HG02973 (cell line): ENCODE data around the gene GOT1.
A peak's percentile ranks its signal among the peaks of the same experiment; 100 is the strongest.

Experiments
- ATAC-seq: cut with Tn5 transposase; IDR thresholded peaks from one replicate; pipeline ENCODE4 v1.9.1; 2021; ENCODE audit warnings: moderate library complexity; ENCODE audit not compliant: unreplicated experiment

GOT1 gene

DNA sequence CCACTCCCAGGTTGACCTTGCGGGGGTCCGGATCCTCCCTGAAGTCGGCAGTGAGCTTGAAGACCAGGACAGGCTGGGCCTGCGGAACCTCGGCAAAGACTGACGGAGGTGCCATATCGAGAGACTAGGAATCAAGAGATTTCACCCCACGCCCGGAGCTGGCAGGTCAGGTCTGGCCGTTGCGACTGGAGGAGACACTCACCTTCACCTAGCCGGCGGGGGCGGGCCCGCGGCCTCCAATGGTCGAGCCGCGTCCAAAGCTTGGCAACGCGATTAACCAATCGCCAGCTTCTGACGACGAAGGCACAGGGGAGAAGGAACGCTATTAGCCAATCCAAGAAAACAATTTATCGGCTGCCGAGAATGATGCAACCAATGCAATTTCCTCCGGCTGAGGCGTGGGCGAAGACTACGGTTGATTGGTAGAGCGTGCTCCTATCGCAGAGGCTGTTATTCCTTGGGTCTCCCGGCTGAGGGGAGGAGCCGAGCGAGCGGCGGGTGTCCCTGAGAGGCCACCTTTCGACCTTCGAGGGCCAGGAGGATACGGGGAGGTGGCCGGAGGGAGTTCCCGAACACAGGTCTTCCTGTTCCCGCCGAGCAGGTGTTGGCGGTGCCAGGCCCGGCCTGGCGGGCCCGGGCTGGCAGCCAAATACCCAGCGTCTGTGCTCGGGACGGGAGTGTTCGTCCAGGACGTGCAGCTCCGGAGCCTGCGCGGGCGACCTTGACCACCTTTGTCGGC, at the start of gene GOT1:
Gene GOT1 (minus strand): TSS at position 174 of the 739 bp plus-strand sequence. CDS start 59 bp downstream, at position 115.
- ATAC-seq, result peak; percentile 96

DNA sequence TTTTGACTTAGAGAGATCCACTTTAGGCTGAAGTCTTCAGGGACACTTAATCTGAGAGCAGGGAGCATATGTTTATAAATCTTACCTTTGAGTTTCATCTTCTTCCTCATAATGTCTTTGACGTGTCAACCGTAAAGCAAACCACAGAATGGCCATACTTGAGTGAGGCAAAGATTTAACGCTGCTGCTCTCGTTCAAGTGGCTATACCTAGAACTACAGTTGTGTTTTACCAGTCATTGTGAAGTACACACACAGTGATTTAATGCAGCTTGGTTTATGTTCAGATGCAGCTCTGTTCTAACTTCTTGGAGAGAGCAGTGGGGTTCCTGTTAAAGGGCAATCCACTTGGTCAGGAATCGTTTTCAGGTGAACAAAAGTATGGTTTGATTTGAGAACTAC, 39.9 kb upstream of the GOT1 start:
- ATAC-seq, result no peak

DNA sequence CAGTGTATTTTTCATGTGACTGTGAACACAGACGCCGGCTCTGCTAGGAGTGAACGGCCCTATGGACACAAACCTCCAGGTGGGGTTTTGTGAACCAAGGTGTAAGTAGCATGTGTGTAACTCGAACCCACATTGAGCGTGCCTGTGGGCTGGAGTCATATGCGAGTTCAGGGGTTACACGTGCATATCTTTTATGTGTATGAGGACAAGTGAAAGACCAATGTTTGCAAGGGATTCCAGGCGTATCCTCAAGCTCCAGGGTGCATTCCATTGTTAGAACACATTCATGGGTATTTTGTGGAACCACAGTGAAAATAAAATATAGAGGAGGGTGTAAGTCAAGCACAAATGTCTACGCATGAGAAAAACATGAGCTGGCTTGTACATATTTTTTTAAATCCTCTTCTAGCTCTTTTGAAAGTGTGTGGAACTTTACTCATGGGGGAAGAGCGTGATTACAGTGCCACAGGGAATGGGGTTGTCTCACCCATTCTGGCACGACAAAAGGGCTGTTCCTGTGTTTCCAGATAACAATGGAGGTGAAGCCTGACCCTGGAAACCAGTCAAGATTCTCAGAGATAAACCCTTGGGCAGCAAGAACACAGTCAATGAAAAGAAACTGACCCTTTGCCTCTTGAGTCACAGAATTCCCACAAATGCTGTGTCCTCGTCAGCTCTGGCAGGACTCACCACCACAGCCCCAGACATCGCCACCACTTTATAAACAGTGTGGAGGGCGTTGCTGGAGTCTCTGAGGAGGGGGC, 37.0 kb upstream of the GOT1 start:
- no peak for ATAC-seq

DNA sequence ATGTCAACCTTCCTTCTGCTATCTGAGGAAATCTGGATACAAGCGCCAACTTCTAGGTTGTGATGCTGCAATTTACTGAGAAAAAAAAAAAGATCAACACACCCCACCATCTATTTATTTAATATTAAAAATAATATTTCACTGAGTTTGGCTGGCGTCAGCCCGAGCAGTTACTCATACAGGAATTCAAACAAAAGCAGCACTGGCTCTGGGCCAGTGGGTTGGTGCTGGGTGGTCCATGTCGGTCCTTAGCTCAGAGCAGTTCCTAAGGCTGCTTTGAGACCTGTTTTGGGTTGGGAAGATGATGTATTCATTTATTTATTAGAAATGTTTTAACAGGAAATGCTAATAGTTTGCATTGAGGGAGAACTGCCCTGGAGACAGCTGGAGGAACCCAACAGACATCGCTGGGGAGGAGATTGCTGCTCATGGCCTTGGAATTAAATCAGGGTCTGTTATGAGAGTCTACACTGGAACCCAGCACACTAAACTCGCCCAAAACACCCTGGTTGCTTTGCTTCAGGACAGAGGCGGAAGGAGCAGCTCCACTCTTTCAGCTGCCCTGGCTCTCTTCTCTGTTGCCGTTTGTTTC, 36.3 kb upstream of the GOT1 start:
- no peak for ATAC-seq

DNA sequence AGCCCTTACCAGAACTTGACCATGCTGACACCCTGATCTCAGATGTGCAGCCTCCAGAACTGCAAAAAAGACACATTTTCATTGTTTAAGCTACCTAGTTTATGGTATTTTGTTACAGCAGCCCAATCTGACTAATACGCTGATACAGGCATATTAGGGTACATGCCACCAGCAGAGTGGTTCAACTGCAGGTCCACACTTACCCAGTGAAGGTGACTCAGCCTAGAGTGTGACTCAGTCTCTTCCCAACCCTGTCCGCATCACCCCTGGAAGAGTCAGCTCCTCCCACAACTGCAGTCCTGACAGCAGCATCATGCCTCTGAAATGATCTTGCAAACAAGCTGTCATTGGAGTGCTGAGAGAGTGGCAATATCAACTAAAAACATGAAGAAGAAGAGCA, 30.8 kb upstream of the GOT1 start:
- no peak for ATAC-seq

DNA sequence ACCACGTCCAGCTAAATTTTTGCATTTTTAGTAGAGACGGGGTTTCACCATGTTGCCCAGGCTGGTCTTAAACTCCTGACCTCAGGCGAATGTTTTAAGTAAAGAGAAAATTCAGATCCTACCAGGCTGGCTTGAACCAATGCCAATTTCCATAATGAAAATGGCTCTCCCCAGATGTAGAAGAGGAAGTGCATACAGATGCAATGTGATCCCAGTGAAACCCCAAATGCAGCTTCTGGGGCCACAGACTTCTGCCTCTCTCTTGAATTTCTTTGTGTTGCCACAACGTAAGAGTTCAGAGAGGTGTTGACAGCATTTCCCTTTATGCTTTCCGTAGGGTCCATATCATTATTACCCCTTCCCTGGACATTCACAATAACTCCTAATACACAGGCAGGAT, 29.6 kb upstream of the GOT1 start:
- ATAC-seq, result no peak

DNA sequence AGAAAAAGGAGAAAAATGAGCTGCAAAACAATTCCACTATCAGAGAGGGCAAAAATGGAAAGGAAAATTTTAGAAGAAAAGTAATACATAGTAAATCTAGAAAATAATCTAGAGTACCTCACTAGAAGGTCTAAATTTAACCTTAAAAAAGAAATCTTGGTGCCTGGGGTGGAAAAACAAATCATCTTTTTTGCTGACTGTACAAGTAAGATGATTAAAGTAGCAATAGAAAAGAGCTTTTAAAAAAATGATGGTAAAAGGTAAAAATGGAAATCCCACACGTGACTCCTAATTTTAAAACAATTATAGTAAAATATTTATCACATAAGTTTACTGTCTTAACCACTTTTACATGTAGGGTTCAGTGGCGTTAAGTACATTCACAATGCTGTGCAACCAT, 28.8 kb upstream of the GOT1 start:
- no peak for ATAC-seq

DNA sequence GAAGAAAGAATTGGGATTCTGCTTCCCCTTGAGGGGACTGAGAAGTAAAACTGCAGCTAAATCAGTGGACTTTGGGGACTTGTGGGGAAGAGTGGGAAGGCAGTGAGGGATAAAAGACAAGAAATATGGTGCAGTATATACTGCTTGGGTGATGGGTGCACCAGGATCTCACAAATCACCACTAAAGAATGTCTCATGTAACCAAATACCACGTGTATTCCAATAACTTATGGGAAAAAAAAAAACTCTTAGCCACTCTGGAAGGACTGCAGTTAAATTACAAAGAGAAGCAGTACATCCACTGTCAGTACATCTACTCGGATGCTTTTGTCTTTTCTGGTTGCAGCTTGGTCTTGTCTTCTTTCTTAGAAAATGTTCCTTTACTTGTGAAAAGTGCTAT, 27.4 kb upstream of the GOT1 start:
- ATAC-seq, result no peak

DNA sequence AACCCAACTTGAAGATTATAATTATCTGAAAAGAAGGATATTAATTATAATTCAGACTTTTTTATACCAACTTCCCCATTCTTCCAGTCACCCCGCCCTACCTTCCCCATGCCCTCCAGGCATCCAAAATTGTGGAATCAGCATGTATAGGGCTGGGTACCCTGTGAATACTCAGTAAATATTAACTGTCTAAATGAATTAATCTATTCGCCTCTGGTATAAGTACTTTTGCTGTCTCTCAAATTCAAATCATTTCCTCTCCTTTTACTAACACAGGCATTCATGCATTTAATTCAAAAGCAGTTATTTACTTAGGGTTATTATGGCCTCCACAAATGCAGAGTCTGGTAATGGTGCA, 26.5 kb upstream of the GOT1 start:
- ATAC-seq, result no peak

DNA sequence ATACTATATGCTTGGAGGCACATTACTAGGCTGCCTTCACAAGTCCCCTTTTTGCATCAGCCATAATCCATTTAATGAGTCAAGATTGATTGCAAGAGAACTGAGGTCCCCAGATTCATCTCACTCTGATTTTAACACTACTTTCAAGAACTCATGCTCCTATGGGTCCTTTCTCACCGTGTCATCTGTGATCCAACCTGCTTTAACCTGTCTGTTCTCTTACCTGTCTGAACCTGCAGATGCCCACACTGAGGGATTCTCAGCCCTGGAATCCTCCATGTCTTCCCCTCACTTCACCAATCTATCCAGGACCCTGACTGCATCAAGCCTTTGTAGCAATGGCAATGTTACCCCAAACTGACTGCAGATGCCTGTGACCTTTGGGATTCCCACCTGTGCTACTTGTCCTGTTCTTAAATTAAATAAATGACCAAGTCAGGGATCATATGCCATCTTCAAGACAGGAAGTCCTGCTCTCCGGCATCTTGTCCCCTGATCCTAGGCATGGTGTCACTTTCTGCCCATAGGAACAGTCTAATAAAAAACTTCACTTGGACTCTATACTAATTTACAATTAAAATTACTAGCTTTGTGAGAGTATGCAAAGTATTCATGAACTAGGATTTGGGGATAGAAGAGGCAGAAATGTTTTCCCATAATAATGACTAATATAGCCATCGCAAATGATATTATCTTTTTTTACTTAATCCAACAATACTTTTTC, 25.9 kb upstream of the GOT1 start:
- no peak for ATAC-seq

DNA sequence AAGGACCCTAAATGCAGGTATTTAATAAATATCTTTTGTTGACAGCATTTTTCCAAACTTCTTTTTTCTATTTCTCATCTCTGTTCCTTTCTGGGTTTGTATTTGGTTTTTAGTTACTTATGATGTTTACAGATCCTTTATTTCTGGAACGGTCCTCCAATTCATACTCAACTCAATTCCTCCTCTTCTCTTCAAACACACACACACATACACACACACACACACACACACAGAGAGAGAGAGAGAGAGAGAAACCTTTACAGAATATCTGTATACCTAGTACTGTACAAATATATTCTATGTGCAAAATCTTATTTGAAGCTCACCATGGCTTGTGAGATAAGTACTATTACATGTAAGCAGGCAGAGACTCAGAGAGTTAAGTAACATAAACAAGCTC, 21.6 kb upstream of the GOT1 start:
- no peak for ATAC-seq

DNA sequence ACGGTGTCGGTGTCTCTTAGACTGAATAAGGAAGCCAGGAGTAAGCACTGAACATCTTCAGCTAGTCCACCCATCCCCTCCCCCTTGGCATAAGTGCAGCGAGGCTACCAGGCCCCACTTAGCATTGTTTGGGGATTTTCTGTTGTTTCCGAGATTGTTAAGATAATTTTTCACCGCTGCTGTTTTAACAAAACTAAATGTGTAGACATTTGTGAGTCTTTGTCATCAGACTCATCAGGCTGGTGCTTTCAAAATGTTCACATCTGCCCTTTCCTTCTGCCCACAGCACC, 21.0 kb upstream of the GOT1 start:
- ATAC-seq, result no peak

DNA sequence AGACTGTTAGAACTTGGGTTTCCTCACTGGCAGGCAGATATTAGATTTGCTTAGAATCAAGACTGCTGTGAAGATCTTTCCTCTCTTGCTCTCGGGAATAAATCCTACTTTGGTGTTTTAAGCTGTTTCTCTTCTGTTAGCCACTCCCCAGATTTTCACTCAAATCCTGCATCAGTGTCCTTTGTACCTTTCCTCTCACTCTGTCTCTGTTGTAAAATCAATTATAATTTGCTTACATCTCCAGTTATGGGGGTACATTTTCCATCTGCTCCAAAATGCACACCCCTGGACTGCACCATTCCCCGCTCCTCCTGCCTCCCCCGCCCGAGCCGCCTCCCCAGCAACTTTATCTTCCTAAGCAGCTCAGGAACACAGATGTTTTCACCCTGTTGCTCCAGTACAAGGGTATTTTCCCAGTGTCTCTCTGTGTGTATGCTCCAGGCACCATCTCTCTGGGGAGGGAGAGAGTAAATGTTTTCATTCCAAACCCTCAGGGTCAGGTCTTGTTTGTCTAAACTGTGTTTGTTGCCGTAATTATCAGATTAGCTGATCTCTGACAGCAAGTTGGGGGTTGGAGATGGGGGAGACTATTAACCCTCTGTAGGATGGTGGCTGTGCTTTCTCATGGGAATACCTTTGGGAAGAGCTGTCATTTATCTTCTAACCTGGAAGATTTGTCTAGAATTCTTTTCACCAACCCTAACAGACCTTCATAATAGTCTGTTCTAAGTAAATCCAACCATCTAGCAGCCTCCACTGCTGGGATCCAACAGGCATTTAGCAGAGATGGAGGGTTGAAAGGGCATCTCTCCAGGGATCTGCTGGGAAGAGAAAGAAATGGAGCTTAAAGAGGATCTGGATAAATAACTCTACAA, 20.4 kb upstream of the GOT1 start:
- ATAC-seq, result no peak

DNA sequence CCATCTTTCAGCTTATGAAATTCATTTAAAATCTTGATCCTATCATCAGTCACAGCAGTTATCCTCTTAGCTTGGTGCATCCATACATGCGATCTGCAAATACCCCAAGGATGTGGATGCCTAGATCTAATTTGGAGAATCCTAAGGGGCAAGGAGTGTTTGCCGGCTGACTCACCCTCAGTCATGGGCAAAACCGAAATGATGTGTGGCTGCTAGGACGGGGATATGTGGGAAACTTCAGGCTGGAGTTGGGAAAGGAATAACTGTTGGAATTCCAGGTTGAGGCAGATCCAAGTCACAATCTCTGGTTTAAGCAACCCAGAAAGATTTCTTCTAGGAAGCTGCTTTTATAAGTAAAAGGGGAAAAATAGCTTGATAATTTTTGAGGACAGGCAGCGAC, 19.7 kb upstream of the GOT1 start:
- ATAC-seq, result no peak

DNA sequence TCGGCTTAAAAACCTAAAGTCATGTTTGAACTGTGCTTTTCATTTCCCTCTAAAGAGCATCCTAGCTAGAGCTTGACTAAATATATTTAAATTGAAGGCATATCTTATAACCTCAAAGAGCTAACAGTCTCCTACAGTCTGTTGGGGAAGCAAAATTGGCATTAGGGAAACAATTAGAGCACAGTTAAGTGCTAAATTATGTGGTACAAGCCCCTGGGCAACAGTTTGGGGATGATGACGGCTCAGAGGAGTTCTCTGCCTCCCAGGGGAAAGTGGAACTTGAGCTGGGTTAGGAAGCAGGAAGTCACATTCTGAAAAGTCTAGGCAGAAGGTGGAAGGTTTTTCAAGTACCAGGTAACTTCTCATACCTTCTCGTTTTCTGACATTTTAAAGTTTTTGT, 18.6 kb upstream of the GOT1 start:
- no peak for ATAC-seq

DNA sequence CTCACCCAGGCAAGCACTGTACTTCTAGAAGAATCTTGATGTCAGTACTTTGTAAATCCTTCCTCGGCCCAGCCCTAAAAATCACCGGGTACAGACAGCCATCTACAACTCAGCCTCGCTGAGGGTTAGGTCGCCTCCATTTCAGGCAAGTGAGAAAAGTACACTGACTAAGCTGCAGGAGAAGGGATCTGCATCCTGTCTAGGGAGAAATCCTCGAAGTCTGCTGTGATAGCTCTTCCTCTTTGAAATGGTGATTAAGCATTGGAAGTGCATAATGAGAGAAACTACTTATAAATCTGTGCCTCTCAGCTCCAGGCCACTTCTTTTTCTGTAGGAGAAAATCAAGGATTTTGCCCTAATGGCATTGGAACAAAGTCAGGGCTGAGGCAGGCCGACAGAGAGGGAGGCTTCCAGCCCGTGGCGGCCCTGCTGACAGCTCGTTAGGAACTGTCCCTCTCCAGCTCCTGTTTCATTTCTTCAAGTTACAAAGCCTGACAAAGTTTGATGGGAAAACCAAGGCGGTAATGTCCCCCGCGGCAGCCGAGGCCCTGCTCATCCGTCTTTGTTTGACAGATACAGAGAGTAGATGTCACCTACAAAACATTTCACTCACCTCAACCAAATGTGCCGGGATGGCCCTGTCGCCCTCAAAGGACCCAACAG, 14.1 kb upstream of the GOT1 start:
- no peak for ATAC-seq

DNA sequence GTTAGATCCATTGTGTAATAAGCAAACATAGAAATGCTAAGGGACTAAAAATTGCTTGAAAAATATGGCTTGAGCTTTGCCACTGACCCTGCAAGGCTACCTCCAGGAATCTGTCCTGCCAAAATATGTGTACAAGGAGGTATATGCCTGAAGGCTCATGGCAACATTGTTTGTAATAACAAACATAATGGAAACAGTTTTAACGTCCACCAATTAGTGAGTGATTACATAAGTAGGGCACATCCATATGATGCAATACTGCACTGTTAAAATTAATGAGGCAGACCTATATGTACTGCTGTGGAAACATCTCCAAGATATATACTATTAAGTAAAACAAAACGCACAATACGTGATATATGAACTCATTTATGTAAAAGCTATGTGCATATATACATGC, 13.1 kb upstream of the GOT1 start:
- ATAC-seq, result no peak

DNA sequence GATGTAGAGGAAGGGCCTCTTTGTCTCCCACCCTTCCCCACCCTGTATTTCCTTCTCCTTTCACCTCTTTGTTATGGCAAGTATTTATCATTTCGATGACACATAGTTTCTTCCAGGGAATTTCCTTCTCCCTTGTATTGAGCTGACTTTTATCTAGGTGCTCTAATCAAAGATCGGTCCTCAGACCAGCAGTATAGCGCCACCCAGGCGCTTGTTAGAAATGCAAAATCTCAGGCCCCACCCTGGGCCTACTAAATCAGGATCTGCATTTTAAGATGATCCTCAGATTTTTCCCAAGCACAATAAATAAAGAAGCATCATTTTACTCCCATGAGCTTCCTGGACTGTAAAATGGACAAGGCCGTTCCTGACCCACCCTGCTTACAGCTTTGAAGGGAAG, 12.0 kb upstream of the GOT1 start:
- ATAC-seq, result no peak

DNA sequence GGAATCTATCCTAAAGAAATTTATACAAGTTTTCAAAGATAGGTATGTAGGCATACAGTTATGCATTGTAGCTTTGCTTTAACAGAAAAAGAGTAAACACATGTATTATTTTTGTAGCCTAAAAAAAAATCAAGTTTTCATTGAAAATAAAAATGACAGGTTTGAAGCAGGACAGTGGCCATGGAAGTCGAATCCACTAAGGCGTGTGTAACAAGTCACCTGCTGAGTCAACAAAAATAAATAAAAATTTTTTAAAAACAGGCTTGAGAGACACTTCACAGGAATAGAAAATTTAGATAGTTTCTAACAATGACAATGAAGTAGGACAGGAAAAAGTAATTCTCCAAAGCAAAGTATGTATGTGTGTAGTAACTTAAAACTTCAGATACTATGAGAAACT, 8.5 kb upstream of the GOT1 start:
- ATAC-seq, result no peak

DNA sequence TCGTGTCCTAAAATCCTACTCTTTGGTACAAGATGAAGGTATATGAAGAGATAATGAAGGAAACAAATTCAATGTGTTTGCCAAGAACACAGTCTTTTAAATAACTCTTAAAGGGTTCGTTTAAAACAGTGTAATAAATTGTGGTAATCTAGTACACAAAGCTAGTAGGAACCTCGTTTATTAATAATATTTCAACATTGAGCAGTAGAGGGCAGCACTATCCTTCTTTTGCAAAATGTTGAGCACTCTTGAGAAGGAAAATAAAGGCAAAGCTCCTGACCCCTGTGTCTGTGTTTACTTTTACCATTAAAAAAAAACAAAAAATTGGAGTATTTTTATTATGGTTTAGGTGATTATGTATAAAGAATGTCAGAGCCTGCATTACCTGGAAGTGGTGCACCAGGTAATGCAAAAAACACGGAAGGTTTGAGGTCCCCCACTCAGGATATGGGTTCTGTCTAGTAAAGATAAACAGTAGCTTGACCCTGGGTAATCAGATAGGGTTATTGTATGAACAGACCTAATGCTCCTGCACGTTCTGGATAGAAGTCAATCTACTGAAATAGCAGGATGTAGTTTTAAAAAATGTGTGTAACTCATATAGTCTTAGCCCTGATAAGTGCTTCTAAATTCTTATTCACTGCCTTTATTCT, 5.7 kb upstream of the GOT1 start:
- ATAC-seq, result no peak
